HG03066 (cell line): Measurements from ENCODE around the gene NELFB.

Experiments used
- ATAC-seq: cut with Tn5 transposase; IDR thresholded peaks from one replicate; pipeline ENCODE4 v1.9.1; 2021; ENCODE audit warnings: low read depth; ENCODE audit not compliant: unreplicated experiment

Gene NELFB

DNA sequence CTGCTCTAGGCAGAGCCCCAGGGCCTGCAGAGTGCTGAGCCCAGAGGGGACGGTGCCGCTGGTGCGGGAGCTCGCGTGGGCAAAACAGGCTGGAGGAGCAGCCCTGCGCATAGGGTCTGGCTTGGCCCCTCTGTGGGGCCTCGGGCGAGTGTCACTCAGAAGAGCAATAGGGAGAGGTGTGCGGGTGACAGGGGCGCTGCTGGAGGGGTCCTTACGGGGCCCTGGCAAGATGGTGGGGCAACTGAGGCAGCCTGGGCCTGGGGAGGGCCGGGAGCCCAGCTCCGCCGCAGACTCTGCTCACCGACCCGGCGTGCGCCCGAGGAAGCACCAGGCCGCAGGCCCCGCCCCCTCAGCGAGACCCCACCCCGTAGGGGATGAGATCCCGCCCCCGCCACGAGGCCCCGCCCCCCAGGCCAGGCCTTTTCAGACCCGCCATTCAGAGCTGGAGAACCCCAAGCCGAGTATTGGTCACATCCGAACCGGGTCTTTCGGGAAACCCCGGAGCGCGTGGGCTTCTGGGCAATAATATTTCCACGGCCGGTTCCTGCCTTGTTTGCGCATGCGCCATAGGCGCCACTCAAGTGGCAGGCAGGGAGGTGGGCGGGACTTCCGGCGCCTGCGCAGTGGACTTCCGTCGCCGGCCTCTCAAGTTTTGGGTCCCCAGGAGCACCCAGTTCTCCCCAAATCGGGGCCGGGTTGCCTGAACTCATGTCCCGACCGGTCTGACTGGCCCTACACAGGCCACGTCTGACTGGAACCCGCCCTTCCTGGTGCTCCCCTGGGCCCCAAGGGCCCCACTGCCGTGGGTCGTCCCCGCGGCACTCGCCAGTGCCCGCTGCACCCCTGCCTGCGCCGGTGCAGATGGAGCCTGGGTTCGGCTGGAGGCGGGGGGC is 31.8 kb upstream of the NELFB start:
- peak; percentile 68 for ATAC-seq

DNA sequence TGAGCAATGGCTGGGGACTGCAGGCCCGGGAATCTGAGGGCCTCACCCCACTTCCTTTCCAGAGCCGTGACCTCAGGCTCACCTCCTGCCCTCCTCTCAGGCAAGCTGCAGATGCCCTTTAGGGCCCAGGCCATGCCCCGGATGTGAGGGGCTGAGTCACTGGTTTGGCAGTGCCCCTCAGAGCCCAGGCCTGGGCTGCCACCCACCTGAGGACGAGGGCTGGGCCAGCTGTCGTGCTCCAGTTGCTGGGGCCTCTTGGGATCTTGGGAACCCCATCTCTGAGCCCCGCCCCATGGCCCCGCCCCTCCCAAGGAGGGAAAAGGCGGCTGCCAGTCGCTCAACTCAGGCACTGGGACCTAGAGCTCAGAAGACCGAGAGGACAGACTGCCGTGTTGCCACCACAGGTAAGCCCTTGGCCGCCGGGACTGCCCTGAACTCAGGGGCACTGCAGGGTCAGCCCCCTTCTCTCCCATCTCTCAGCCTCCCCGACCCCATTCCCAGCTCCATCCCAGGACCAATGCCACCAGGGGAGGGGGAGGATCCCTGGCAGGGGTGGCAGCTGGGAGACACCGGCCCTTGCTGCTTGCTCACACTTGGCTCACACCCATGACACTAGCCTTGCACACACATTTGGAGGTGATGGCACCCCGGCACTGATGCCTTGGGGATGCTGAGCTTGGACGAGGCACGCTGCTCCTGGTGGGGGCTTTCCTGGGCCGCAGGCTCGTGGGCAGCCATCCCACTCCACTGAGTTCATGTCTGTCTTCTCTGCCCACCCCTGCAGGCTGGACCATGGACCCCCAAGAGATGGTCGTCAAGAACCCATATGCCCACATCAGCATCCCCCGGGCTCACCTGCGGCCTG is 30.1 kb upstream of the NELFB start, which contains the start of gene CYSRT1:
Gene CYSRT1 (plus strand): TSS at position 345 of the 865 bp plus-strand sequence. CDS start 448 bp downstream, at position 793.
- ATAC-seq: no peak

DNA sequence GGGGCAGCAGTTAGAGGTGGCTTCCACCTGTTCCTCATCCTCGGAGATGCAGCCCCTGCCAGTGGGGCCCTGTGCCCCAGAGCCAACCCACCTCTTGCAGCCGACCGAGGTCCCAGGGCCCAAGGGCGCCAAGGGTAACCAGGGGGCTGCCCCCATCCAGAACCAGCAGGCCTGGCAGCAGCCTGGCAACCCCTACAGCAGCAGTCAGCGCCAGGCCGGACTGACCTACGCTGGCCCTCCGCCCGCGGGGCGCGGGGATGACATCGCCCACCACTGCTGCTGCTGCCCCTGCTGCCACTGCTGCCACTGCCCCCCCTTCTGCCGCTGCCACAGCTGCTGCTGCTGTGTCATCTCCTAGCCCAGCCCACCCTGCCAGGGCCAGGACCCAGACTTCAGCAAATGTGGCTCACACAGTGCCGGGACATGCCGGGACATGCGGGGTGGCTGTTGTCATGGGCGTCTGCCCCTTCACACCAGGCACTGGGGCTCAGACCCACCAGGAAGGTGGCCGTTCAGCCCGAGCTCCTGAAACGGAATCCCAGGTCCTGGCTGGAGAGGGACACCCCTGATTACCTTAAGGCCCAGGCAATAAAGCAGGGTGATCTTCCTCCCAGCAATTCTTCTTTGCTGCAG is 29.3 kb upstream of the NELFB start:
- ATAC-seq: no peak

DNA sequence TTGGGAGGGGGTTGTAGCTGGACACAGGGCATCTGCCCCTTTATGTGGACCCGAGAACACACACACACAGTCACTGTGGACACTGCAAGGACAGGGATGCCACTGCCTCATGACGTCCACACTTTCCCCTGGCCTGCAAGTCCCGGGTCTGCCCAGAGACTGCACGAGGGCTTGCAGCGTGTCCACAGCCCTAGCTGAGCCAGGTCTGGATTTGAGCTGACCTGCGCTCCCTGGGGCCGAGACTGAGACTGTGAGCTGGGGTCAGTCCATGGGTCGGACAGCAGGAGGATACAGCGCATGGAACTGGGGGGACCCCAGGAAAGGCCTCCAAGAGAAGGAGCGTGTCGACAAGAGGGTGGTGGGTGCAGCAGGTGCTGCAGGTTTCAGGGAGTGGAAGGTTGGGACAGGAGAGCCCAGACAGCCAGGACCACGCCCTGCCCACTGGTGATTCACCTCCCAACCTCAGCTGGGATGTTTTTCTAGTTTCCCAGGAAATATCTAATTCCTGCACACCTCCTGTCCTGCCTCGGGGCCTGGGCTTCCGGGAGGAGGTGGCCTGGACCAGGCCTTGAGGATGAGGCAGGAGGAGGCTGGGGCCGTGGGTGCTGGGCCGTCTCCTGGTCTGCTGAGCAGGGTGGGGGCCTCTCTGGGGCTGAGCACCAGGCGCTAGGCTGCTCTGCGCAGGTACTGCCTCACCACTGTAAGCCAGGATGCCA is 28.6 kb upstream of the NELFB start:
- no peak for ATAC-seq

DNA sequence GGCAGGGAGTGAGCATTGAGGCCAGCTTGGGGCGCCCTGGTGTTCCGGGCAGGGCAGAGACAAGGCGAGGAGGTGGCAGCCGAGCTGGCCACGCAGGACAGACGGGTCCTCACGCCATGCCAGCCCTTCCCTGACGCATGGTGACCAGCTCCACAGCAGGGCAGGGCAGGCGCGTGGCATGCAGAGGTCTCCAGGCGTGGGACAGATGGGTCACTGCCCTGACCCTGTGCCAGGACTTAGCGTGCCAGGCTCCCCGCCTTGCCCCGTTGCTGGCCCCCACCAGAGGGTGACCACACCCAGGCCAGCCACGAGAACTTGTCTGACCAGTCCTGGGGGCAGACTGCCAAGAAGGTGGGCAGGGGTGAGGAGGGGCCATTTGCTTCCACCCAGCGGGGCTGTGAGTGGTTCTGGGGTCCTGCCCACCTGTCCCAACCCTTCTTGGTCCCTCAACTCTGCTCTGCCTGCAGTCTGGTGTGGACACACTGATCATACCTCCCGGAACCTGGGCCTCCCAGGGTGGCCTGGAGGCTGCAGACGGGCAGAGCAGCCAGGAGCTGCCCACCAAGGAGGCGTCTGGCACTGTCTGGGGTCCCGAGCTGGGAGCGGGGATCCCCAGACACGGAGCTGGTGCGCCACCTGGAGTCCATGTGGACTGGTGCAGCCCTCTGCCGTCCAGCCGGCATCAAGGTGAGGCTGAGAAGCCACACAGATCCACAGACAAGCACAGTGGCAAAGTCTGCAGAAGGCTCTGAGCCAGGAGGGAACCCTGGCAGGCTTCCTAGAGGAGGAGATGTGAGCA is 27.9 kb upstream of the NELFB start, which contains the start of gene RNF224:
Gene RNF224 (plus strand): TSS at position 449 of the 799 bp plus-strand sequence. CDS start 834 bp downstream, outside the sequence.
- no peak for ATAC-seq

DNA sequence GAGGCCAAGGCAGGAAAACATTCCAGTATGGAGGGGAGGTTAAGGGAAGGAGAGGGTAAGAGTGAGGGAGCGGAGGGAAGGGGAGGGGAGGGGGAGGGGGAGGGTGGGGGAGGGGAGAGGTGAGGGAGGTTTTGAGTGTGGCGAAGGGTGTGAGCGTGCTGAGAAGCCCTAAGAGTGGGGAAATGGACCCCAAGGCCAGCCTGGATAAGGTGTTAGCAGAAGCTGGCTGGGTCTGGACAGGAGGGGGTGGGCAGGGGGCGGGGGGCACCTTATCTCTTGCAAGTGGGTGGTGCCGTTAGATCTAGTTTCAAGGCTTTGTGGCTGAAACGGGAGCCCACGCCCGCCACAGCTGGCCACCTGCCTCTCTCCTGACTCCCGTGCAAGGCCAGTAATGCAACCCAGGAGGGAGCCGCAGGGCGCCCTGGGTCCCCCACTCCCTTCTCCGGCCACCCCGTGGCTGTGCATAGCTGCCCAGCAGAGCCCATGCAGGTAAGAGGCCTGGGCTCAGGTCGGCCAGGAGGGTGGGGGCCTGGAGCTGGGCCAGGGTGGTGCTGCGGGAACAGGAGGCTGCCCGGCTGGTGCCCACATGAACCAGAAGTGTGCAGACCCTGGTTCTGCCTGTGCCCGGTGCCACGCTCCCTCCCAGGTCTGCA is 27.1 kb upstream of the NELFB start:
- ATAC-seq: no peak

DNA sequence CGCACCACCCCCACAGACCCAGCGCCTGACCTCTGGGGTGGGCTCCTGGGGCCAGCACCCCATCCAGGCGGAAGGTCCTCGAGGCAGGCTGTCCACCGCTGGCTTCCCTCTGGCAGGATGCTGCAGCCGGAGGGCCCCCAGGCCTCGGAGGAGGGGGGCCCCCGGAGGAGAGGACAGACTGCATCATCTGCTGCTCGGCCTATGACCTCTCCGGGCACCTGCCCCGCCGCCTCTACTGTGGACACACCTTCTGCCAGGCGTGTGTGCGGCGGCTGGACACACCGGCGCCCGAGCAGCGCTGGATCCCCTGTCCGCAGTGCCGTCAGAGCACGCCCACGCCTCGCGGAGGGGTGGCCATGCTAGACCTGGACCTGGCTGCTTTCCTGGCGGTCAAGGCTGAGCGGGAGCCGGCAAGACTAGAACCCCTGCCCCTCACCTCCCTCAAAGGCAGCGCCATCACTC is 26.6 kb upstream of the NELFB start:
- ATAC-seq: no peak

DNA sequence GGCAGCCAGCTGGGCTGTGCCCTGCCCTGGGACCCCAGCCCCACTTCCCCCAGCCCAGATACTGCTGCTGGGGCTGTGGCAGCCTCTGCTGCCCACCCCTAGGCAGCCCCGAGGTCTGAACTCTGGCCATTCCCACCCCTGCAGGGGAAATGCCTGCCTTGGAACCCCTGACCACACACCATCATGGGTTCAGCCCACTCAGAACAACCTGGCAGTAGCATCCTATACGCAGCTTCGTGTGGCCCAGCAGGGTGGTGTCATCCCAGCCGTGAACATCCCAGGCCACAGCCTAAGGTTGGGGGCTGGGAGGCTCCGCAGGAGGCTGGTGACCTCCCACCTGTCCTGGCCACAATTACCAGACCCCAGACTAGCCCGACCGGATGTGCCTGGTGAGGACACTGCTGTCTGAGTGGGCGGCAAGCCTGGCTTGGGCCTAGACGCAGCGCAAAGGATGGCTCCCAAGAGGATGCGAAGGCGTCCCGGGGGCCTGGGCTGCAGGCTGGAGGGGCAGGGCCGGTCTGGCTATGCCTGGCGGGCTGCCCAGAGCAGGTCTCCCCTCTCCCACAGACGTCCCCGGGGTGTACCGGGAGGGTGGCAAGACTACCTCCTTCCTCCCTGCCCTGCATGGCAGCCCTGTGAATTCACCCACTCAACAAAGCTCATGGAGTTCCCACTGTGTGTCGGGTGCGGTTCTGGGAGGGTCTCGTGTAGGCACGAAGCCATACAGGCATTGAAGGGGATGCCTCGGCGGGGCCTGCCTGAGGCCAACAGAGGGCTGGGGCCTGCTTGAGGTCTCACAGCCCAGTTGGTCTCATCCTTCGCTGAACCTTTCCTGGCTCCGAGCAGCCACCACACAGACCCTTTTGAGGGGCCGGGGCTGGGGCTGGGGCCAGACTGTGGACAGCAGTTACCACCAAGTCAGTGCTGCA is 25.9 kb upstream of the NELFB start:
- ATAC-seq: no peak

DNA sequence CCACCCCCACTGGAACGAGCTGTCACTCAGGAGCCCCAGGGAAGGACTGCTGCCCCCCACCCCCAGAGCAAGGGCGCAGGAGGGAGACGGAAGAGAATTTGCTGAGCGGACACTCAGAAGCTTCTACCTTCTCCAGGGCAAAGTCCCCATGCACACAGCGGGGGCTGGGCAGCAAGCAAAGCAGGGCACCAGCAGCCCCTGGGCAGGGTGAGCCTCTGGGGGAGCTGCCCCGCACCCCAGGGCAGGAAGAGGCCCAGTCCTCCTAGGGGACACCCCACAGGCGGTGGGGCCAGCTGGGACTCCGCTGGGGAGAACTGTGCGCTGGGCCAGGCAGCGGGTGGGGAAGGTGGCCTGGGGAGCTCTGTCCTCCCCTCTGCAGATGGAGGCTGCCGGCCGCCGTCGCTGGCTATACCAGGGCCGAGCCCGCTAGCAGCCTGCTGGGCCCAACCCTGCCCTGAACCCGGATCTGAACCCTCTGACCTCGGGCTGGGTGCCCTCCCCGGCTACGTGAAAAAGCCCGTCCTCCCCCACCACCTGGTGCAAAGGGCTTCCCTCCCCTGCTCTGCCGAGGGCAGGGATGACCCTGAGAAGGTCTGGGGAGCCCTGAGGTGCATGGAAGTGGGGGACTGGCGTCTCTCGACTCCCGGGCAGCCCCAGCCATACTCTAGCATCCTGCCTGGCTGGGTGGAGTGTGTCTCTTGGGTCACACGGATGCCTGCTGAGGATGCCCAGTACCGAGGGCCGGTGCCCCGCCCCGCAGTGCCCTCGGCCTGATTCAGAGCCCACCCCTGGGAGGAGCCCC is 25.0 kb upstream of the NELFB start:
- no peak for ATAC-seq

DNA sequence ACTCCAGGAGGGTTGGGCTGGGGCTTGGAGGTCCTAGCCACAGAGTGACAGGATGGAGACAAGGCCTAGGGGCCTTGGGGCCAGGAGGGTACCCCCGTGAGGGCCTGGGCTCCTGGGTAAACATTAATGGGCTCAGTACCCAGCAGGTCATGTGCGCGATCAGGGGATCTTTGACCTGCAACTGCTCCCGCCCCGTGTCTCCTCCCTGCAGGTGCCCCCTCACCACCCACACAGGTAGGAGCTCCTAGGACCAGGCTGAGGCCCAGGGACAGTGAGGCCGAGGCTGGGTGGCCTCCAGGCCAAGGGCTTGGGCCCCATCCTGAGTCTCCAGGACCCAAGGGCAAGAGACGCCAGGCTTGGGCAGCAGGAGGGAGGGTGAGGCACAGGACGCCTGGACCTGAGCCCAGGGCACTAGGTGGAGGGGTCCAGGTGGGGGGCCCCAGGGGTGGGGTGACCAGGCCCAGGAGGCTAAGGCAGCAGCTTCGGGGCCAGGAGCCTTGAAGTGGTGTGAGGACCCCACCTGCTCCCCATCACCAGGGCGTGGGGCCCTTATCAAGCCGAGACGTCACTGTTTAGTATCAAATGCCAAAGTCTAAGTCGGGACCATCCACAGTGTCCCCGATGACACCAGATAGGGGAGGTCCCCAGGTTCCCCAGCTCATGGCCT is 24.3 kb upstream of the NELFB start, which contains the start of gene SLC34A3:
Gene SLC34A3 (plus strand): TSS at position 197 of the 667 bp plus-strand sequence. CDS start 802 bp downstream, outside the sequence.
- no peak for ATAC-seq

DNA sequence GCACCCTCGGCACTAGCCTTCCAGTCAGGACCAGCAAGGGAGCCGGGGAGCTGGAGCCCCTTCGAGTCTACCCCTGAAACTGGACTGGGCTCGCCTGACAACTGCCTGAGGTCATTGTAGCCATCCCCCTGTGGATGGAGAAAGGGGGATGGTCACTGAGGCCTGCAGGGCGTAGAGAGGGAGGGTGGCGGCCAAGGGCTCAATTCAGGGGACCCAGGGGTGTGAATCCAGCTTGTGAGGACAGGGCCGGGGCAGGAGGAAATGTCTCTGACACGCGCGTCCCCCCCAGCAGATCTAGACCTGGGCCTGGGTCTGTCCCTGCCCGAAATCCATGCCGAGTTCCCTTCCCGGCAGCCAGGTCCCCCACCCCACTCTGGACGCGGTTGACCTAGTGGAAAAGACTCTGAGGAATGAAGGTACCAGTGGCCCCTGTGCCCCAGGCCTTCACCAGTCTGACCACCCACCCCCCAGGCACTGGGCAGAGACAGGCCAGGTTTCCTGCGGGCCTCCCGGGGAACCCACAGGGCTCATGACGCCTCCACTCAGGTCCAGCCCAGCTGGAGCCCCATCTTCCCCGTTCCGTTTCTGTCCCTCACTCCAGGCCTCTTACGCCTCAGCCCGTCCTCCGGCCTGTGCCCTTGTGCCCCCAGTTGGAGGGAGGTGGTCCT is 23.6 kb upstream of the NELFB start:
- no peak for ATAC-seq

DNA sequence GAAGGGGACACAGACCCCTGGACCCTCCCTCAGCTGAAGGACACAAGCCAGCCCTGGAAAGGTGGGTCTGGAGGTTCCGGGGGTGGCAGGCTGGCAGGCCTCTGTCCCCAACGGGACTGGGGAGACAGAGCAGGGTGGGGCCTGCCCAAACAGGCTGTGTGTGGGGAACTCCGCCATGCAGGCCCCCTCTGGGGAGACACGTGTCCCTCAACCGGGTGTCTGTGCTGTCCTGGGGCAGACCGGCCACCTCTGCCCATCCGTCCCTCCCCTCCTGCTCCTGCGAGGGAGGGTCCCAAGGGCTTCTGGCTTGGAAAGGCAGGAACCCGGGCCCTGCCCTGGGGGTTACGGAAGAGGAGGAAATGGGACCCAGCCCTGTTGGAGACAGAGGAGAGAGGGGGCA is 23.0 kb upstream of the NELFB start:
- no peak for ATAC-seq

DNA sequence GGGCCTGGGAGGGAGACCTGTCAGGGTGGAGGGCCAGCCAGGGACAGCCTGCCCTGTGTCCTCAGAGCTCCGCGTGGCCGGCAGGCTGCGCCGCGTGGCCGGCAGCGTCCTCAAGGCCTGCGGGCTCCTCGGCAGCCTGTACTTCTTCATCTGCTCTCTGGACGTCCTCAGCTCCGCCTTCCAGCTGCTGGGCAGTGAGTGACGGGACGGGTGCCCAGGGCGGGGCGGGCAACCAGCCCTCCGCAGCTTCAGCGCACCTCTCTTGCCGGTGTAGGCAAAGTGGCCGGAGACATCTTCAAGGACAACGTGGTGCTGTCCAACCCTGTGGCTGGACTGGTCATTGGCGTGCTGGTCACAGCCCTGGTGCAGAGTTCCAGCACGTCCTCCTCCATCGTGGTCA is 22.6 kb upstream of the NELFB start:
- ATAC-seq: no peak

DNA sequence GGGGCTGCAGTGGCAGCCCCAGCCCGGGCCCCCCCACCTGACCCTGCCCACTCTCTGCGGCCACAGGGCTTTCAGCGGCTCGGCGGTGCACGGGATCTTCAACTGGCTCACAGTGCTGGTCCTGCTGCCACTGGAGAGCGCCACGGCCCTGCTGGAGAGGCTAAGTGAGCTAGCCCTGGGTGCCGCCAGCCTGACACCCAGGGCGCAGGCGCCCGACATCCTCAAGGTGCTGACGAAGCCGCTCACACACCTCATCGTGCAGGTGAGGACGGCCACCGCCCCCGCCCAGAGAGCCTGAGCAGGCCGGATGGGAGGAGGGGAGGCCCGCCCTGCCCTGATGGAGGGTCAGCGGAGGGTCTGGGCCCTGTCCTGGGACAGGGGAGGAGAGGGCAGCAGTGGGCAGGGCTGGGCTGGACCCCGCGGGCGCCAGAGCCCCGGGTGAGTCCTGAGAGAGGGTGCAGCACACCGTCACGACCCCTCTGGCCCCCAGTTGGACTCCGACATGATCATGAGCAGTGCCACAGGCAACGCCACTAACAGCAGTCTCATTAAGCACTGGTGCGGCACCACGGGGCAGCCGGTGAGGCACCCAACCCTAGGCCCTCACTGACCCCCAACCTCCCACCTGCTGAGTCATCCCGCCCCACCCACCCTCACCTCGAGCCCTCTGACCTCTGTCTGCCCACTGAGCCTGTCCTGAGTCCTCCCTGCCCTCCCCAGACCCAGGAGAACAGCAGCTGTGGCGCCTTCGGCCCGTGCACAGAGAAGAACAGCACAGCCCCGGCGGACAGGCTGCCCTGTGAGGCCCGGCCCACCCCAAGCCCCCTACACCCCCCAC is 21.8 kb upstream of the NELFB start:
- no peak for ATAC-seq
